ENCODE data around the gene AFM.
"Not testable (repeated sequence)": the region's sequence is repeated elsewhere in the genome, so short reads cannot be mapped to it uniquely, and the experiment has no call there.

The AFM gene

GRCh38 chr4:73538162-73538561, 56.6 kb downstream of the AFM start:
- no peak for TF ChIP-seq CTCF (IDR thresholded peaks at IDR 0.05; ENCODE audit: low read depth, low read length)
- H3K4me3 ChIP-seq (replicated peaks in 1 of 2; ENCODE audit: low read depth in 2 of 2, low read length in 2 of 2) = no peak overlapping the region
- DNase-seq (ENCODE audit: low read depth in 2 of 2) = no peak

GRCh38 chr4:73539386-73539785, 57.8 kb downstream of the AFM start:
- no peak for TF ChIP-seq CTCF (IDR thresholded peaks at IDR 0.05; ENCODE audit: low read depth, low read length)
- H3K4me3 ChIP-seq (replicated peaks in 1 of 2; ENCODE audit: low read depth in 2 of 2, low read length in 2 of 2) = no peak overlapping the region
- no peak for DNase-seq (ENCODE audit: low read depth in 2 of 2)

- H3K4me3 ChIP-seq (replicated peaks in 1 of 2; ENCODE audit: low read depth in 2 of 2, low read length in 2 of 2) = no peak overlapping the region
- DNase-seq (ENCODE audit: low read depth in 2 of 2) = no peak
- no peak for TF ChIP-seq CTCF (IDR thresholded peaks at IDR 0.05; ENCODE audit: low read depth, low read length)
Observed at GRCh38 chr4:73540826-73541225, 59.3 kb downstream of the AFM start.

- no peak for TF ChIP-seq CTCF (IDR thresholded peaks at IDR 0.05; ENCODE audit: low read depth, low read length)
- DNase-seq (ENCODE audit: low read depth in 2 of 2) = no peak
- no peak overlapping the region for H3K4me3 ChIP-seq (replicated peaks in 1 of 2; ENCODE audit: low read depth in 2 of 2, low read length in 2 of 2)
Observed at GRCh38 chr4:73541251-73541650, 59.7 kb downstream of the AFM start.

- no peak for DNase-seq (ENCODE audit: low read depth in 2 of 2)
- TF ChIP-seq CTCF (IDR thresholded peaks at IDR 0.05; ENCODE audit: low read depth, low read length) = no peak
Observed at GRCh38 chr4:73544620-73545019, 63.1 kb downstream of the AFM start.

GRCh38 chr4:73550865-73551264, 69.3 kb downstream of the AFM start:
- H3K4me3 ChIP-seq (replicated peaks in 1 of 2; ENCODE audit: low read depth in 2 of 2, low read length in 2 of 2); DNase-seq (ENCODE audit: low read depth in 2 of 2): not testable (repeated sequence)

More at GRCh38 chr4:73544620-73545019, 63.1 kb downstream of the AFM start:
- no peak overlapping the region for H3K4me3 ChIP-seq (replicated peaks in 1 of 2; ENCODE audit: low read depth in 2 of 2, low read length in 2 of 2)
